Stomach smooth muscle (tissue), 2 donors: ENCODE measurements around the gene SLAIN2.
"Not testable (repeated sequence)": the region's sequence is repeated elsewhere in the genome, so short reads cannot be mapped to it uniquely, and the experiment has no call there.

Experiments used
- H3K27ac ChIP-seq: one replicate; pipeline ENCODE4 v1.7.0; 2013; ENCODE audit warnings: mild to moderate bottlenecking, low read length, inconsistent platforms
- H3K27me3 ChIP-seq, 2 donors: one replicate each; pipeline ENCODE4 v1.7.0; 2013; ENCODE audit warnings: low read length in 2 of 2; ENCODE audit not compliant: insufficient read depth in 2 of 2, control insufficient read depth in 1 of 2
- H3K36me3 ChIP-seq, 2 donors: one replicate each; pipeline ENCODE4 v1.7.0; 2013; ENCODE audit warnings: low read length in 2 of 2; ENCODE audit not compliant: control insufficient read depth in 2 of 2, insufficient read depth in 2 of 2
- H3K4me1 ChIP-seq: one replicate; pipeline ENCODE4 v1.7.0; 2013; ENCODE audit warnings: low read length; ENCODE audit not compliant: control insufficient read depth, insufficient read depth
- H3K4me3 ChIP-seq, 2 donors: one replicate each; pipeline ENCODE4 v1.7.0; 2013; ENCODE audit warnings: low read length in 2 of 2
- H3K9ac ChIP-seq, 2 donors: one replicate each; pipeline ENCODE4 v1.7.0; 2013; ENCODE audit warnings: low read length in 2 of 2, mild to moderate bottlenecking in 1 of 2
- H3K9me3 ChIP-seq, 2 donors: one replicate each; pipeline ENCODE4 v1.7.0; 2013; ENCODE audit warnings: low read length in 2 of 2; ENCODE audit not compliant: control insufficient read depth in 2 of 2
- donor health status: healthy.
- donor health status: Pancreatic carcinoma.

Gene SLAIN2

DNA sequence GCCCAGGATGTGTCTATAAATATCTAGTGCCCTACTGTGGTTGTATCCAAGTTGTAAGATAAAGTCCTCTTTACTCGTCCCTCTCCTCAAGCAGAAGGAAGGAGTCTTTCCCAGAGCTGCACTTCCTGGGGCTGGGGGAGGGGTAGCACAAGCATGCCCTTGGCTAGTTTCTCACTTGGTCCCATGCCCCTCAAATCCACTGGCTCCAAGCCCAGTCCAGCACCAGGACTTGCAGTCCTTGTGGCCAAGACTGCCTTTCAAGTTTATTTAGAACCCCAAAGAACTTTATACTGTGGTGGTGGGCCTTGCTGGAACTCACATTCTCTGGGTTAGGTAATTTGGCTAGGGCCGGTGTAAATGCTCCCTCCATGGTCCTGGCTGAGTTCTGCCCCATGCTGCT is 98.7 kb downstream of the SLAIN2 start:
- H3K27ac ChIP-seq, result no peak overlapping the region
- no peaks in the 10 kb centered on the region for H3K4me1 ChIP-seq
- no peaks in the 10 kb centered on the region for H3K27me3 ChIP-seq
- H3K9ac ChIP-seq, result no peak overlapping the region
- no peak overlapping the region for H3K4me3 ChIP-seq
- H3K9me3 ChIP-seq, result no peaks in the 10 kb centered on the region
- H3K36me3 ChIP-seq, result no peaks in the 10 kb centered on the region

DNA sequence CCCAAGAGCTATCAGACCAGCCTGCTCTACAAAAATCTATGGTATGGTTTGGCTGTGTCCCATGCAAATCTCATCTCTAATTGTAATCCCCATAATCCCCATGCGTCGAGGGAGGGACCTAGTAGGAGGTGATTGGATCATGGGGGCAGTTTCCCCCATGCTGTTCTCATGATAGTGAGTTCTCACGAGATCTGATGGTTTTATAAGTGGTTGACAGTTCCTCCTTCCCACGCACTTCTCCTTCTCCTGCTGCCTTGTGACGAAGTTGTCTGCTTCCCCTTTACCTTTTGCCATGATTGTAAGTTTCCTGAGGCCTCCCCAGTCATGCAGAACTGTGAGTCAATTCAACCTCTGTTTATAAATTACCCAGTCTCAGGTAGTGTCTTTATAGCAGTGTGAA is 99.6 kb downstream of the SLAIN2 start:
- not testable (repeated sequence) for H3K36me3 ChIP-seq, H3K4me1 ChIP-seq, H3K9ac ChIP-seq, H3K9me3 ChIP-seq, H3K27ac ChIP-seq, H3K4me3 ChIP-seq, H3K27me3 ChIP-seq

DNA sequence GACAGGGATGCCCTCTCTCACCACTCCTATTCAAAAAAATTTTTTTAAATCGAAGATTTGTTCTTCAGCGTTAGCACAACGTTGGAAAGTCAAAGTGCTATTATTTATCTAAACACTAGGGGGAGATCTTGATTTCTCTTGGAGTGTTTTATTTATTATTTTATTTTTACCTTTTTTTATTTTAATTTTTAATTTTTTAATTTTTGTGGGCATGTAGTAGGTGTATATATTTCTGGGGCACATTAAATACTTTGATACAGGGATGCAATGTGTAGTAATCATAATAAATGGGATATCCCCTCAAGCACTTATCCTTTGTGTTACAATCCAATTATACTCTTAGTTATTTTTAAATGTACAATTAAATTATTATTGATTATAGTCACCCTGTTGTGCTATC is 104.4 kb downstream of the SLAIN2 start:
- H3K36me3 ChIP-seq, result no peaks in the 10 kb centered on the region
- H3K27me3 ChIP-seq, result no peaks in the 10 kb centered on the region
- no peak overlapping the region for H3K27ac ChIP-seq
- H3K9me3 ChIP-seq, result no peaks in the 10 kb centered on the region
- no peak overlapping the region for H3K9ac ChIP-seq
- no peak overlapping the region for H3K4me3 ChIP-seq
- H3K4me1 ChIP-seq, result no peaks in the 10 kb centered on the region

DNA sequence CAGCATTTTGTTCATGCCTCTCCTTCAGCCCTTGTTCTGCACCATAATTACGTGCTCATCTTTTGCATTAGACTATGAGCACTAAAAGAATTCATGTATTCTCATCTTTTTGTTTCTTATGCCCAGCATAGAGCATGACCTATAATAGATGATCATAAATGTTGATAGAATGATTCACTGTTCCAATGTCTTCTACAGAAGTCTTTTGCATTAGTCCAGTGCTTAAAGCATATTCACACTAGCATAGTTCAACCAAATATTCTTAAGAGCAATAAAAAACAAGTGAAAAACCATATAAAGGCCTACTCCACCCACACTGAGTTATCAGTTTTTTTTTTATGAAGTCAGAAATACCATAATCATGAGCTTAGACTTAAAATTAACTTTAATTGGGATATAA is 105.3 kb downstream of the SLAIN2 start:
- Histone ChIP-seq H3K9me3 (no peaks in the 10 kb centered on the region), H3K27me3 (no peaks in the 10 kb centered on the region)

DNA sequence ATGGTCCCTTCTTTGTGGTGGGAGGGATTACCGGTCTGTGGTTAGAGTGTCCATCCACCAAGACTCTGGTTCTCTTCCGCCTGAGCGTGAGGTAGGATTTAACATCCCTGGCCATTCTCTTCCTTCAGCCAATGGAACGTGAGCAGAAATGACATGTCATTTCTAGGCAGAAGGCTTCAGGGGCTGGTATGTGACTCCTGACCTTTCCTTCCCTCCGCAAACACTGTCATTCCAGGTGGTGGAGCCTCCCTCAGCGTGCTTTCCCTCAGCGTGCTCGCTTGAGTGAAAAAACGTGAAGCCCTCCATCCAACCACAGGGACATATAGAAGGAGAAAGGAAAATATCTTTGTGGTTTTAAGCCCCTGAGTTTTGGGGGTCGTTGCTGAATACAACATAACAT is 107.8 kb downstream of the SLAIN2 start:
- Histone ChIP-seq H3K27me3 (no peaks in the 10 kb centered on the region), H3K4me1 (no peaks in the 10 kb centered on the region), H3K4me3 (no peak overlapping the region), H3K9me3 (no peaks in the 10 kb centered on the region), H3K36me3 (no peaks in the 10 kb centered on the region), H3K27ac (no peak overlapping the region), H3K9ac (no peak overlapping the region)

More for the DNA sequence above, 105.3 kb downstream of the SLAIN2 start:
- Histone ChIP-seq H3K36me3 (no peaks in the 10 kb centered on the region), H3K4me3 (no peak overlapping the region), H3K9ac (no peak overlapping the region), H3K27ac (no peak overlapping the region), H3K4me1 (no peaks in the 10 kb centered on the region)

DNA sequence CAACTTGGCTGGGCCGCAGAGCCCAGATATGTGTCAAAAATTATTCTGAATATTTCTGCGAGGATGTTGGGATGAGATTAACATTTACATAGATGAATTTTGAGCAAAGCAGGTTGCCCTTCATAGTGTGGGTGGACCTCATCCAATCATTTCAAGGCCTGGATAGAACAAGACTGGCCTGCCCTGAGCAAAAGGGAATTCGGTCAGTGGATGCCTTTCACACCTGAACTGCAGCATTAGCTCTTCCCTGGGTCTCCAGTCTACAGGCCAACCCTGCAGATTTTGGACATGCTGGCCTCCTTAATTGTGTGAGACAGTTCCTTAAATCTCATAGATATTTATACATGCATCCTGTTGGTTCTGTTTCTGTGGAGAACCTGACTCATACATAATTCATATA is 109.4 kb downstream of the SLAIN2 start:
- Histone ChIP-seq H3K9ac (no peak overlapping the region), H3K4me1 (no peaks in the 10 kb centered on the region), H3K27me3 (no peaks in the 10 kb centered on the region), H3K36me3 (no peaks in the 10 kb centered on the region), H3K4me3 (no peak overlapping the region), H3K27ac (no peak overlapping the region), H3K9me3 (no peaks in the 10 kb centered on the region)

DNA sequence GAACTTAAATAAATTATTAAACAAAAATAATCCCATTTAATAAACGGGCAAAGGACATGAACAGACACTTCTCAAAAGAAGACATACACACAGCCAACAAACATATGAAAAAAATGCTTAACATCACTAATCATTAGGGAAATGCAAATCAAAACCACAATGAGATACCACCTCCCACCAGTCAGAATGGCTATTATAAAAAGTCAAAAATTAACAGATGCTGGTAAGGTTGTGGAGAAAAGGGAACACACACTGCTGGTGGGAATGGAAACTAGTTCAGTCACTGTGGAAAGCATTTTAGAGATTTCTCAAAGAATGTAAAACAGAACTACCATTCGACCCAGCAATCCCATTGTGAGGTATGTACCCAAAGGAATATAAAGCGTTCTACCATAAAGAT is 110.3 kb downstream of the SLAIN2 start:
- H3K27me3 ChIP-seq, H3K4me3 ChIP-seq, H3K9ac ChIP-seq, H3K9me3 ChIP-seq, H3K4me1 ChIP-seq, H3K36me3 ChIP-seq, H3K27ac ChIP-seq: not testable (repeated sequence)

DNA sequence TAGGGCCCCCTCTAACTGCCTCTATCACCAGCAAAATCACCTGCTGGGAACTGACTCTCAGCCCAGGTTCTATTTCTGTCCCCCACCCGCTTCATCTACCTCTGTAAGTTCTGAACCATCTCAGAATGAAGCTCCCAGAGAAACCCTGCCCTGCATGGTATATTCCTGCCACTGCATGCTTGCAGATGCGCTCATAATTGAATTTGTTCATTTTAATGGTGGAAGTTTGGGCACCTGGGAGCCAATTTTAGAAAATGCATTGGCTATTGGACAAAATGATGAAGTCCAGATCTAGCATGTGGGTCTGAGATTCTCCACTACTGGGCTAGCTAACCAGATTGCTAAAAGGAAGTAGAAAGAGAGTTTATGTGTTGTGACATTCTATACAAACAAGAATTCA is 113.3 kb downstream of the SLAIN2 start:
- Histone ChIP-seq H3K9ac (no peak overlapping the region), H3K27me3 (no peaks in the 10 kb centered on the region), H3K4me3 (no peak overlapping the region), H3K36me3 (no peaks in the 10 kb centered on the region), H3K4me1 (no peaks in the 10 kb centered on the region), H3K27ac (no peak overlapping the region), H3K9me3 (peaks cover 0 to 4% of the 10 kb centered on the region in 2 donors)

DNA sequence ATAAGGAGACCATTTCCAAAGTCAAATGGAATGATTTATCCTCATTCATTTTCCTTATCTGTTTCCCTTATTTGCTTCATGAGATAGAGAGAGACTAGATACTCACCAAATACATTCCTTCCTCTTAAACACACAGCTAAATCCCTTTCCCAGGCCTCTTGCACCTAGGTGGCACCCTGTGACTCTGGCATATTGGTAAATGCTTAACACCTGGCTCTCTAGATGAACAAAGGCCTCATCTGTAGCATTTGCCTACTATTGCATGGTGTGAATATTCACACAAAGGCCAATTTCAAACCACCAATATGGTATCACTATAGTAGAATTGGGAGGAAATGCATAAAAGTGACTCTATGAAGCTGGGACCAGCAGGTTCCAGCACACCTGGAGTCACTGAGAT is 119.7 kb downstream of the SLAIN2 start:
- Histone ChIP-seq H3K4me1 (no peaks in the 10 kb centered on the region), H3K4me3 (no peak overlapping the region), H3K27me3 (no peaks in the 10 kb centered on the region), H3K27ac (no peak overlapping the region), H3K9ac (no peak overlapping the region), H3K36me3 (no peaks in the 10 kb centered on the region), H3K9me3 (peaks cover 0 to 7% of the 10 kb centered on the region in 2 donors)

DNA sequence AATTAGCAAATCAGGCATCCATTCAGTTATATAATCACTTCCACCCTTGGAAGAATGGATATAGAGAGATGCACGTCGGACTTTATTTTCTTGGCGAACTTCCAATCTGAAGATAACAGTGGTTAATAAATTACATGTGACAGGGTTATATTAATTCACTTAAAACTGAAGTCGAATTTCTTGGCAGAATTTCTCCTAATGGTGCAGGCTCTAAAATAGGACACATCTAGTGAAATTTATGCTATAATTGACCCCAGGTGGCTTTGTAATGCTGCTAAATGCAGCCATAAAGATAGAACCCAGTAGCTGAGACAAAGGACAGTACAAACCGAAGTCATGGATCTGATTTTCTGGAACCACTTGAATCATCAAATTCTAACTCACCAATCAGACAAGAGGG is 121.0 kb downstream of the SLAIN2 start:
- Histone ChIP-seq H3K9me3 (peaks cover 0 to 7% of the 10 kb centered on the region in 2 donors), H3K27me3 (no peaks in the 10 kb centered on the region), H3K4me3 (no peak overlapping the region), H3K36me3 (no peaks in the 10 kb centered on the region), H3K4me1 (no peaks in the 10 kb centered on the region), H3K9ac (no peak overlapping the region), H3K27ac (no peak overlapping the region)

DNA sequence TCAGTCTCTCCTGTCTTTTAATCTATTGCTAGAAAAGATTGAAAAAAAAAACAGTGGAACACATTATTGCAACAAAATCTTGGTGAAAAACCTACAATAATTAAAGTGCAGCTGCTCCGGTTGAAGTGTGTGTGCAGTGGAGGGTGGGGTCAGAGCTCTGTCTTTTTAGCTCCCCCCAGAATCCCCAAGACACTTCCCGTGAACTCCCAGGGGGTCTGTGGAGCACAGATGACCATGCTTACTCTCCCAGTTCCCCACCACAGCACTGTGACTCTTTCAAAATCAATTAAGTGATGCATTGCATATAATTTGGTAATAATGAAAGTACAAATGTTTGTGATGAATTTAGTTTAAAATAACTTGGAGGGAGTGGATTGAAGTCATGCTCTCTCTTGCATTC is 126.1 kb downstream of the SLAIN2 start:
- no peaks in the 10 kb centered on the region for H3K4me1 ChIP-seq
- no peak overlapping the region for H3K4me3 ChIP-seq
- peaks cover 0 to 3% of the 10 kb centered on the region in 2 donors for H3K9me3 ChIP-seq
- no peaks in the 10 kb centered on the region for H3K27me3 ChIP-seq
- no peak overlapping the region for H3K9ac ChIP-seq
- no peak overlapping the region for H3K27ac ChIP-seq
- no peaks in the 10 kb centered on the region for H3K36me3 ChIP-seq

DNA sequence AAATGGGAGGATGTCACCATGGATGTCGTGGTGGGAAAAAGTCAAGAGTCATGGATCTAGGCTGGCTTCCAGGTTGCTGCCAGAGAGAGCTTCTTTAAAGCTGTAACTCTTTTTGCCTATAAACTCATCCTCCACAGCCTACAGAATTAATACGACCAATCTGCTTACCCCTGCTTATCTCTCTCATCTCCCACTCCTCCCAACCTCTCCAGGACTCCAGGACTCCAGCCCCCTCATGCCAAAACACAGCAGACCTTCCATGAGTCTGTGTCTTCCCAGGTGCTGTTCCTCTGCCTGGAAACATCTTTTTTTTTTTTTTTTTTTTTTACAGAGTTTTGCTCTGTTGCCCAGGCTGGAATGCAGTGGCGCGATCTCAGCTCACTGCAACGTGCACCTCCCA is 126.6 kb downstream of the SLAIN2 start:
- H3K27ac ChIP-seq, result no peak overlapping the region

More for the DNA sequence above, 126.6 kb downstream of the SLAIN2 start:
- H3K36me3 ChIP-seq, result no peaks in the 10 kb centered on the region
- no peaks in the 10 kb centered on the region for H3K27me3 ChIP-seq
- no peak overlapping the region for H3K4me3 ChIP-seq
- H3K9ac ChIP-seq, result no peak overlapping the region
- H3K9me3 ChIP-seq, result peaks cover 0 to 3% of the 10 kb centered on the region in 2 donors
- no peaks in the 10 kb centered on the region for H3K4me1 ChIP-seq
